Peyer's patch (tissue), 4 donors: ENCODE results near the gene TMEM100. TPM values are rescaled to one million over a fixed set of nuclear protein-coding genes. Genes with fewer than 3 reads are reported as not detected.

Experiments
- DNase-seq, 3 donors: peaks; one replicate each; pipeline ENCODE4 v3.0.0-alpha.2; 2017 to 2019
- H3K27ac ChIP-seq, 4 donors: fragments of 200-600 bp; sonication (generic); one replicate each; pipeline ENCODE4 v1.5.1; 2016 to 2019
- H3K27me3 ChIP-seq, 2 donors: fragments of 200-600 bp; sonication (generic); one replicate each; pipeline ENCODE4 v1.5.1; 2019
- H3K36me3 ChIP-seq, 3 donors: fragments of 200-600 bp; sonication (generic); one replicate each; pipeline ENCODE4 v1.5.1; 2016 to 2019
- H3K4me1 ChIP-seq, 4 donors: fragments of 200-600 bp; sonication (generic); one replicate each; pipeline ENCODE4 v1.5.1; 2016 to 2019
- H3K4me3 ChIP-seq, 4 donors: fragments of 200-600 bp; sonication (generic); 1 replicate in 3 of 4; 2 replicates in 1 of 4; pipeline ENCODE4 v1.5.1; 2016 to 2019; ENCODE audit warnings: mild to moderate bottlenecking in 1 of 4
- H3K9me3 ChIP-seq, 4 donors: fragments of 200-600 bp; sonication (generic); one replicate each; pipeline ENCODE4 v1.5.1; 2016 to 2019; ENCODE audit warnings: mild to moderate bottlenecking in 1 of 4
- CTCF ChIP-seq, 6 experiments: fragments of 450-650 bp in 4 of 6; fragments of 200-600 bp in 2 of 6; sonication (generic) in 1 of 6; IDR thresholded peaks; one replicate each; pipeline ENCODE4 v1.5.1; 2017 to 2019; ENCODE audit warnings: antibody characterized with exemption in 6 of 6, mild to moderate bottlenecking in 3 of 6, moderate library complexity in 1 of 6
- POLR2A ChIP-seq, 2 donors: fragments of 450-650 bp; IDR thresholded peaks; one replicate each; pipeline ENCODE4 v1.5.1; 2017; ENCODE audit warnings: antibody characterized with exemption in 2 of 2, mild to moderate bottlenecking in 2 of 2, moderate library complexity in 2 of 2
- total RNA-seq, 4 donors: library from RNA; depleted of rRNA; stranded (reverse); fragments of >200 nt; gene quantifications; one replicate each; pipeline ENCODE4 v1.1.0, GENCODE V29; 2016

Gene TMEM100
- total RNA-seq, 4 donors from 2014 or later: 4.4 to 18.2 (median 4.8) TPM

- TF ChIP-seq CTCF (IDR thresholded peaks at IDR 0.05) (no peak), POLR2A (IDR thresholded peaks at IDR 0.05) (no peak)
- no peaks in the 10 kb centered on the region for H3K9me3 ChIP-seq
- DNase-seq: no peak
- H3K4me3 ChIP-seq: no peak overlapping the region
- no peaks in the 10 kb centered on the region for H3K27me3 ChIP-seq
- H3K27ac ChIP-seq: peak overlapping the region in 1 of 4 donors; percentile 41
- peaks cover 0 to 2% (median 0%) of the 10 kb centered on the region in 4 donors for H3K4me1 ChIP-seq
- no peaks in the 10 kb centered on the region for H3K36me3 ChIP-seq
Measured at GRCh38 chr17:55728833-55729232, 6.2 kb upstream of the TMEM100 start.

GRCh38 chr17:55728361-55728760 is 5.7 kb upstream of the TMEM100 start:
- Histone ChIP-seq H3K27ac (no peak overlapping the region), H3K4me1 (no peaks in the 10 kb centered on the region)

GRCh38 chr17:55727920-55728319 is 5.3 kb upstream of the TMEM100 start:
- no peaks in the 10 kb centered on the region for H3K9me3 ChIP-seq
- no peak overlapping the region for H3K4me3 ChIP-seq
- no peak for DNase-seq
- H3K4me1 ChIP-seq: no peaks in the 10 kb centered on the region
- H3K27ac ChIP-seq: no peak overlapping the region
- TF ChIP-seq CTCF (IDR thresholded peaks at IDR 0.05): no peak
- no peak for TF ChIP-seq POLR2A (IDR thresholded peaks at IDR 0.05)
- no peaks in the 10 kb centered on the region for H3K36me3 ChIP-seq
- no peaks in the 10 kb centered on the region for H3K27me3 ChIP-seq

More at GRCh38 chr17:55728361-55728760, 5.7 kb upstream of the TMEM100 start:
- no peak for DNase-seq
- Histone ChIP-seq H3K36me3 (no peaks in the 10 kb centered on the region), H3K9me3 (no peaks in the 10 kb centered on the region), H3K4me3 (no peak overlapping the region), H3K27me3 (no peaks in the 10 kb centered on the region)
- no peak for TF ChIP-seq POLR2A (IDR thresholded peaks at IDR 0.05)
- no peak for TF ChIP-seq CTCF (IDR thresholded peaks at IDR 0.05)

DNA sequence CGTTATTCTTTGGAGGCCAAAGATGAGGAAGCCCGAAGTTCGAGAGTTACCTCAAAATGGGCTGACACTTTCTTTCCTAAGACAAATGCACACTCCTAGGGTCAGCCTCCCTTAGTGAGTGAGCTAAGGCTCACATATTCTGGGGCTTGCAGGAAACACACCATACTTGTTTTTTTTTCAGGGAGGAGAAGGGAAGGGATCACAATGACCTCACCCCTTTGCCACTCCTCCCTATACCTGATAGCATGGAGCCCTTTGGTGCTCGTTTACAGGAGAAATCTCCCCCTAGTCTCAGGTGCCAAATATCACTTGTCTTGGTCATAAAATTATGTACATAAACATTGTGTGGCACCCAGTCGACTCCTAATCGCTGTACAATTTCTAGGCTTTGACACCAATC is 4.6 kb upstream of the TMEM100 start:
- Histone ChIP-seq H3K9me3 (no peaks in the 10 kb centered on the region), H3K27me3 (no peaks in the 10 kb centered on the region), H3K4me1 (no peaks in the 10 kb centered on the region), H3K27ac (no peak overlapping the region), H3K36me3 (no peaks in the 10 kb centered on the region), H3K4me3 (no peak overlapping the region)
- TF ChIP-seq POLR2A (IDR thresholded peaks at IDR 0.05) (no peak), CTCF (IDR thresholded peaks at IDR 0.05) (no peak)
- DNase-seq: no peak

- DNase-seq: peak in 1 of 3 donors; percentile 48
- Histone ChIP-seq H3K27me3 (no peaks in the 10 kb centered on the region), H3K4me1 (no peaks in the 10 kb centered on the region), H3K9me3 (no peaks in the 10 kb centered on the region), H3K36me3 (no peaks in the 10 kb centered on the region), H3K4me3 (no peak overlapping the region), H3K27ac (no peak overlapping the region)
- no peak for TF ChIP-seq CTCF (IDR thresholded peaks at IDR 0.05)
- no peak for TF ChIP-seq POLR2A (IDR thresholded peaks at IDR 0.05)
Measured at GRCh38 chr17:55726440-55726839, 3.8 kb upstream of the TMEM100 start.

DNA sequence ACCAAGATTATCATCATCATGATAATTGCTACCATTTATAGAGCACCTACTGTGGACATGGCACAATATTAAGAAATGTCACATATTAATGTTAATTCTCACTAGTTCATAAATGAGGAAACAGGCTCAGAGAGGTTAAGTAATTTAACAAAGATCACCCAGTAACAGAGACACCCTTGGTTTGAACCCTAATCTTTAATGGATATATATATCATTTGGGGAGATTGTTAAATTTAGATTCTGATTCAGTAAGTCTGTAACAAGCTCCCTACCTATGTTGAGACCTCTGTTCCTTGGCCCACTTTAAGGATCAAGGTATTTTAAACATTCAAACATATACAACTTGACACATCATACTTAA is 804 bp upstream of the TMEM100 start:
- TF ChIP-seq POLR2A (IDR thresholded peaks at IDR 0.05) (no peak), CTCF (IDR thresholded peaks at IDR 0.05) (no peak)
- Histone ChIP-seq H3K27me3 (no peaks in the 10 kb centered on the region), H3K36me3 (no peaks in the 10 kb centered on the region), H3K4me3 (peak overlapping the region in 2 of 4 donors; percentile 30 to 41), H3K4me1 (no peaks in the 10 kb centered on the region), H3K27ac (peak overlapping the region in 3 of 4 donors; percentile 13 to 82 (median 73)), H3K9me3 (no peaks in the 10 kb centered on the region)
- DNase-seq: no peak
